HTERT RPE-1 (cell line): ENCODE data around the gene DEGS1.

Experiments
- in situ Hi-C: fragments of 300-500 bp; cut with MboI; formaldehyde crosslinking; loops from 4 replicates; pipeline ENCODE4 v1.14.3; 2020; ENCODE audit warnings: low sequenced_read_pairs

The DEGS1 gene

DNA sequence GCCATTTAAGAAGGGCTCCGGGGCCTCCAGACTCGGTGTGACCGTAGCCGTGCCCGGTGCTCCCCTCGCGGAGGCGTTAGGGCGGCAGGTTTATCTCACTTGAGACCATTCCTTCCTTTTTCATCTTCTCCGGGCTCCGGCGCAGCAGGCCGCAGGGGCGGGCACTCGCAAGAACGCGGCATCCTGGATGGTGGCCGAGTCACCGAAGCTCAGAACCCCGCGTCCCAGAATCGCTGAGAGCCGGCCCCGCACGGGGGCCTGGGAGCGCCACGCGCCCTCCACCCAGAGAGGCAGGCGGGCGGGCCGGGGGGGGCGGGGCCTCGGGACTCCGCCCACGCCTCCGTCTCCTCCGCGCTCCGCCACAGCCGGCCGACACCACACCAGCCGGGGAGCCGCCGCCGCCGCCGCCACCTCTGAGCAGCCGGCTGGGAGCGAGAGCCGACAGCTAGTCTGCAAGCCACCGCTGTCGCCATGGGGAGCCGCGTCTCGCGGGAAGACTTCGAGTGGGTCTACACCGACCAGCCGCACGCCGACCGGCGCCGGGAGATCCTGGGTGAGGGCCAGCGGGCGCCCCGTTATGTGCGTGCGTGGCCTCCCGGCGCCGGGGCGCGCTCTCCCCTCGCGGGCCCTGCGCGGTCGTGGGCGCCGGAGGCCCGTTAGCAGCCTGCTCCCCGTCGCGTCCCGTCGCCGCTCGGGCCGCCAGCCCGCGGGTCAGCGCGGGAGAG lies at the start of gene DEGS1:
TSS of gene DEGS1 (plus strand) at position 375 of the 725 bp plus-strand sequence. CDS start at position 472, 97 bp downstream.
- in situ Hi-C loops, result no loop called here

DNA sequence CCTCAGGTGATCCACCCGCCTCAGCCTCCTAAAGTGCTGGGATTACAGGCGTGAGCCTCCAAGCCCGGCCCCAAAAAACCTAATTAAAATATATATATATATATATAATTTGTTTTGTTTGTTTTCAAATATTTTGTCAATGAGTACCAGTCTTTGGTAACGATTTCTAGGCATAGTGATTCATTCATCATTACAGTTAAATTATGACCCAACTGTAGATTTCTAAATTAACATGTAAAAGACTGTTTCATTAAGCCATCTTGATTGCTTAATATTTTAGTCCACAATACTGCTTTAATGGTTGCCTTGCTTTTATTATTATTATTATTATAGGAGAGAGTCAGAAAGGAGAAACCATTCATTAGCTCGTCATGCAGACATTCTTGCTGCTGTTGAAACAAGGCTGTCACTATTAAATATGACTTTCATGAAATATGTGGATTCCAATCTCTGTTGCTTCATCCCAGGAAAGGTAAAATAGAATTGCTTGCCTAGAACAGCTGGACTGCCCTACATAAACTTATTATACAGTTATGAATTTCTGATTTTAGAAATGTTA lies 49.2 kb upstream of the DEGS1 start:
- in situ Hi-C loops, result no loop called here

DNA sequence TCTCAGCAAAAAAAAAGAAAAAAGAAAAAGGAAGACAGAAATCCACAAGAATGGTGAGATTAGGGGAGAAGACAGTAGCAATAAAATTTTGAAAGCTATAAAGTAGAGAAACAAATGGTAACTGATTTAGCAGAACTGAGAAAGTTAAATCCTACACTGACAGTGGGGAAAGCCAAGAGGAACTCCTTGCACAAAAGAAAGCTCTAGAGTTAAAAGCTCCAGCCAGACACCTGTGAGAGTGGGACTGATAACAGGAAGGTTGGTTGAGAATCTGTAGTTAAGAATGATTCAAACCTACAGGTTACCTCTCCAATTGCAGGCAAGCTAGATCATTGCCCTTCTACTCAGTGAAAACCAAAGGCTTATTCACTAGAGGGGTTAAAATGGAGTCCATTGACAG lies 45.5 kb upstream of the DEGS1 start:
- in situ Hi-C loops, result no loop called here

DNA sequence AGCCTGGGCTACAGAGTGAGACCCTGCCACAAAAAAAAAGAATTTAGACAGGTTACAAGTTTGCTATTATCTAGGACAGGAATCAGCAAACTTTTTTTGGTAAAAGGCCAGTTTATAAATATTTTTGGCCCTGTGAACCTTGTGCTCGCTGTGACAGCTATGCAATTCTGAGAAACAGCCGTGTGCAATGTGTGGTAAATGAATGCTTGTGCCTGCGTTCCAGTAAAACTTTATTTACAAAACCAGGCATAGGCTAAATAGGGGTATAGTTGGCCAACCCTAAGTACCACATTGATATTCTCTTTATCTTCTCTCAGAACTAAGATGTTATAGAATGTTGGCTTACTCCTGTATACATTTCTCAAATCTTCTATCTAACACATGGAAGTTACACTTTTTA lies 44.8 kb upstream of the DEGS1 start:
- in situ Hi-C loops, result no loop called here

DNA sequence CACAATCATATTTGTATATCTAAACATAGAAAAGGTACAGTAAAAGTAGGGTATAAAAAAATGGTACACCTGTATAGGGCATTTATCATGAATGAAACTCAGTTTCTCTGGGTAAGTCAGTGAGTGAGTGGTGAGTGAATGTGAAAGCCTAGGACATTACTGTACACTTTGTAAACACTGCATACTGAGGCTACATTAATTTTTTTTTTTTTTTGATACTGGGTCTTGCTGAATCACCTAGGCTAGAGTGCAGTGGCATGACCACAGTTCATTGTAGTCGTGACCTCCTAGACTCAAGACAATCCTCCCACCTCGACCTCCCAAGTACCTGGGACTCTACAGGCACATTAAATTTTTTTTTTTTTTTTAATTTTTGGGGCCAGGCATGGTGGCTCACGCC lies 41.3 kb upstream of the DEGS1 start:
- in situ Hi-C loops, result no loop called here

DNA sequence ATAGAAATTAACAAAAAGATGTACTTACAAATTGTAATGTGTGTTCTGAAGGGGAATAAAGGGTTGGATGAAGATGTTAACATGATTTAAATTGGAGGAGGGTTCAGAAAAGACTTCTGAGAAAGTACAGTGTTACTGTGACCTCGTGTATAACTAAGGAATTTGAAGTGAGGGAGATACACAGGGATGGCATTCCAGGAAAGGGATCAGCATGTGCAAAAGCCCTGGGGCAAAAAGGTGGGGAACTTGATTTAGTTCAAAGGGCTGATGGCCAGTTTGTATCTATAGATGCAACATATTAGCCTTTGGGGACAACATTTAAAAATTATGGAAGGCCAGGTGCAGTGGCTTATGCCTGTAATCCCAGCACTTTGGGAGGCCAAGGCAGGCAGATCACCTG lies 33.3 kb upstream of the DEGS1 start:
- in situ Hi-C loops, result no loop called here

DNA sequence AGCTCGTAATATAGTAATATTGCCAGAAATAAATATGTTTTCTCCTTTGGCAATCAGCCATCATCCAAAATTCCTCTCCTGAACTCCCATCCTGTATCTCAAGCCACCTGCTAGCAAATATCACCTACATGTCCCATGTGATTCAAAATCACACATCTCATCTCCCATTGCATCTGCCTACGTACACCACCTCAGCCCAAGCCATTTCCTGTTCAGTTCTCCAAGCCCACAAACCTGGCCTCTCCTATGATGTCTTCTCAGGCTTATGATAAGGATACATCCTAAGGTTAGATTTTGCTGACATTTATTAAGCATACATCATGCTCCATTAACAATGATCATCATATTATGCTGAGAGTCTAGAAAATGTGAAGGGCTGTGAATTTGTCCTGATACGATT lies 31.9 kb upstream of the DEGS1 start:
- in situ Hi-C loops, result no loop called here

DNA sequence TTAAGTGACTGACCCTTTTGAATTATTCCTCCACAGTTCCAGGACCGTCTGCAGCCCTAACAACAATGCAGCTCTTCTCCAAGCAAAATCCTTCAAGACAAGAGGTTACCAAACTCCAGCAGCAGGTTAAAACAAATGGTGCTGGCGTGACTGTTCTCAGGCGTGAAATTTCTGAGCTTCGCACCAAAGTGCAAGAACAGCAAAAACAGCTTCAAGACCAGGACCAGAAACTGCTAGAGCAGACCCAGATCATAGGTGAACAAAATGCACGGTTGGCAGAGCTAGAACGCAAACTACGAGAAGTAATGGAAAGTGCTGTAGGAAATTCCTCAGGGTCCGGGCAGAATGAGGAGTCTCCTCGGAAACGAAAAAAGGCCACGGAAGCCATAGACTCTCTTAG lies 25.7 kb upstream of the DEGS1 start:
- in situ Hi-C loops, result no loop called here

DNA sequence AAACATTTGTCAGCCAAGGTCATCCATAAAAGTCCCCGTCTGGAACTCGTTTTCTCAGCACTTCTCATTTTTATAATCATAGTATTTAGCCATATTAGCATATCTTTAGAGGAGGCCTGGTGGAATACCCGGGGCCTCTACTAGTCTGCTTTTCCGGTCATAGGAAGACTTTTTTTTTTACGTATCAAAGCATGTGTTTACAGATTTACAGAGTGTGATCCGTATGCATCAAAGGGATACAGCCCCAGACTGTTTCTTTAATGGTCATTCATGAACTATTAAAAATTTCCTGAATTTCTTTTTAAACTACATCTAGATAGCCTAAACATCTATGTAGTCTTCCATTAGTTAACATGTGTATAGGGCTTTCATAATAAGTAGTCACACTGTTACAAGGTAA lies 23.5 kb upstream of the DEGS1 start:
- in situ Hi-C loops, result no loop called here

DNA sequence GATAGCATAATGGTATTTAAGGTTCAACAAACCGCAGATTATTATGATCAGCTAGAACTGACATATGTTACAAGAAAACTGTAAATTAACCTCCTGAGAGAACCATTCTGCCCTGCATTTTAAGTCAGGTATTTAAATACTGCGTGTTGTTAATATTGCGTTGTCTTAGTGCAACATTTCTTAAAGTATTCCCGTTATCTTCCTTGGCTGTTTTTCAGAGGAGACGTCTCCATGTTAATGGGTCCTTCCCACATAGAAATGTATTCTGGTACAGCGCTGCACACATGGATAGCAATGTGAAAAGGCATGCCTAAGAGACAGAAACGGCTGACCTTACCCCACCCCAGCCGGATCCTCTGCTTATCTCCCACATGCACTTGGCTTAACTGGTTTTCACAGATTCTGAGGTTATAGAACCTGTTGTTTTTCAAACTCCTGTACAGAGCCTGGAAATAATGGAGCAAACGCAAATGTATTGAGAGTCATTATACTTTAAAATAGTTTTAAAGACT lies 22.8 kb upstream of the DEGS1 start:
- in situ Hi-C loops, result no loop called here

DNA sequence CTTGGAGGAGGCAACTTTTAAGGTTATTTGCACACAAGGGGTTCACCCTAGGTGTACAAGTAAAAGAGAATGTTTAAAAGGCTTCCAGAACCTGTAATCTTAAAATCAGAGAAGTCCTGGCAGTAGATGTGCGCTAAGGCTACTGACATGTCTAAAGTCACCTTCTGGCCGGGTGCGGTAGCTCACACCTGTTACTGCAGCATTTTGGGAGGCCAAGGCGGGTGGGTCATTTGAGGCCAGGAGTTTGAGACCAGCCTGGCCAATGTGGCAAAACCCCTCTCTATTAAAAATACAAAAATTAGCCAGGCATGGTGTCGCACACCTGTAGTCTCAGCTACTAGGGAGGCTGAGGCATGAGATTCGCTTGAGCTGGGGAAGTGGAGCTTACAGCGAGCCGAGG lies 20.3 kb upstream of the DEGS1 start:
- in situ Hi-C loops, result no loop called here

DNA sequence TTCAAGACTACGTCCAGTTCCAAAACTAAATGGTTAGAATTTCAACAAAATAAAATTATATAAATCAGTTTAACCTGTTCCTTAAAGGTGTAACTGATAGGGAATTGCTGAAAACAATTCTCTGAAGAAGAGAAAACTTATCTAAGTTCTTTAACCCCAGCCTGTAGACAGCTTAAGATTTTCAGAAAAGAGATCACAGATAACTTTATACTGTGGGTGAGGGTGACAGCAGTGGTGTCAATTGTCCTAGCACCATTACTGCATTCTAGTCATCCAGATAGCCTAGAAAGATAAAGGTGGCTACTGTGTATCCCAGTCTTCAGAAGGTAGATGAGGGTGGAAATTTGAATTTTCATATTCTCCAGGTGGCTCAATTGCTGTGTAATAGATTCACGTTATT lies 19.7 kb upstream of the DEGS1 start:
- in situ Hi-C loops, result no loop called here

DNA sequence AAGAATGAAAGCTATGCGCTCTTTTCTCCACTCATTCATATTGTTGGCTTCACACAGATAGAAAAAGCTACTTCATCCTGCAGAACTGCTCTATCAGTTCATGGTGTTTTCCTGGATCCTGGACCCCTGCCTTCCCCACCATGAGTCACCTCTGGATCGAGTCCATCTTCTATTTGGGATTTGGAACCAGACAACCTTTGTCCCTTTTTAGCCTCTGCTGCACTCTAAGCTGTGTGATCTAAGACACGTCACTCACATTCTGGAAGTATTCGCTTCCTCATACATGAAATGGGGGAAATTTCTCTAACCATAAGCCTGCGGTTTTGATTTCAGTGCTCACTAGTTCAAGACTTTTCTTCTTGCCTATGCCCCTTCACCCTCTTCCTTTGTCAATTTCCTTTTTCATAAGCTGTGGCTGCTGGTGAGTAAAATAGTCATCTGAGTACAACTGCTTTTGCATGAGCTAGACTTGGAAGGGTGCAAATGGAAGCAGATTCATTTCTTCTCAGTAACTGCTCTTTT lies 14.1 kb upstream of the DEGS1 start:
- in situ Hi-C loops, result no loop called here

DNA sequence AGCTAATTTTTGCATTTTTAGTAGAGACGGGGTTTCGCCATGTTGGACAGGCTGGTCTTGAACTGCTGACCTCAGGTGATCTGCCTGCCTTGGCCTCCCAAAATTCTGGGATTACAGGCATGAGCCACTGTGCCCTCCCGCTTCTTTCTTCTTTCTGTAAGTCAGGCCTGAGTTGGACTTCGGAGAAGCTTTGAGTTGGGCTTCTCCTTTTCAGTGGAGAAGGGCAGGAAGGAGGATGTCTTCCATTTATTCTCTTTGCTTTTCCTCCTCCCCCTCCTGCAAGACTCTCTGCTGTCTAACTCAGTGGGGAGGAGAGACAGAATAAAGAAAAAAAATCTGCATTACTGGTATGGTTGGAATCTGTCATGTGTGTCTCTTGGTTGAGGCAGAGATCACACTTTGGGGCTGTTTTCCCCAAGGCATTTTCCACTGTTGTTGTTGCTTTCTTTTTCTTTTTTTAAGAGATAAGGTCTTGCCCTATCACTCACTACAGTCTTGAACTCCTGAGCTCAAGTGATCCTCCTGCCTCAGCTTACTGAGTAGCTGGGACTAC lies 13.2 kb upstream of the DEGS1 start:
- in situ Hi-C loops, result no loop called here

DNA sequence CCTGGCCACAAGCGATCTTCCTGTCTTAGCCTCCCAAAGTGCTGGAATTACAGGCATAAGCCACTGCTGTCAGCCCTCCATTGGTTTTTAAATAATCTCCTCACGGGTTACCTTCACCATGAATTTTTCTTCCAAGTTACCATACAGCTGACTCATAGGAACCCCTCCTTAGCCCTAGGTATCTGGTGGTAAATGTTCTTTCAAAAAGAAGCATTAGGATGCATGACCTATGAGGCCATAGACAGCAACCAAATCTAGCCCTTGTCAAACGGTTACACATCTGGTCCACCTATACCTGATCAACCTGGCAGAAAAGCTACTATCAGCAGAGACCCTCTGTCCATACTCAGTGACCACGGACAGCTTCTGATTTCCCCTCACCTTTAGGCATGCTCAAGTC lies 12.7 kb upstream of the DEGS1 start:
- in situ Hi-C loops, result no loop called here

DNA sequence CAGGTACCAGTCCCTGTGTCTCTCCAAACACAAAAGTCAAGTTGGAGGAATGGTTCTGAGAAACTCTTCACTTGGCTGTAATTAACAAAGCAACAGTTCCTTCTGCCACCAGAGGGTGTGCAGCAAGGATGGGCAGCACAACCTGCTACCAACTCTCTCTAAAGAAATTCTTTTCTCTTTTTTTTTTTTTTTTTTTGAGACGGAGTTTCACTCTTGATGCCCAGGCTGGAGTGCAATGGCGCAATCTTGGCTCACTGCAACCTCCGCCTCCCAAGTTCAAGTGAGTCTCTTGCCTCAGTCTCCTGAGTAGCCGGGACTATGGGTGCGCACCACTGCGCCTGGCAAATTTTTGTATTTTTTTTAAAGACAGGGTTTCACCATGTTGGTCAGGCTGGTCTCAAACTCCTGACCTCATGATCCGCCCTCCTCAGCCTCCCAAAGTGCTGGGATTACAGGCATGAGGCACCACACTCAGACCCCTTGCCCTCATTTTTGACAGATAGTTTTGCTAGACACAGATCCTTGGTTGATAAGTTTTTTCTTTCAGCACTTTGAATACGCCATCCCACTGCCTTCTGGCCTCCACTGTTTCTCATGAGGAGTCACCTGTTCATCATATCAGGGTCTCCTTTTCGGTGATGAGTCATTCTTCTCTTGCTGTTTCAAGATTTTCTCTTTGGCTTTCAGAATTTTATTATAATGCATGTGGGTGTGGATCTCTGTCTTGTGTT lies 12.1 kb upstream of the DEGS1 start:
- in situ Hi-C loops, result no loop called here

DNA sequence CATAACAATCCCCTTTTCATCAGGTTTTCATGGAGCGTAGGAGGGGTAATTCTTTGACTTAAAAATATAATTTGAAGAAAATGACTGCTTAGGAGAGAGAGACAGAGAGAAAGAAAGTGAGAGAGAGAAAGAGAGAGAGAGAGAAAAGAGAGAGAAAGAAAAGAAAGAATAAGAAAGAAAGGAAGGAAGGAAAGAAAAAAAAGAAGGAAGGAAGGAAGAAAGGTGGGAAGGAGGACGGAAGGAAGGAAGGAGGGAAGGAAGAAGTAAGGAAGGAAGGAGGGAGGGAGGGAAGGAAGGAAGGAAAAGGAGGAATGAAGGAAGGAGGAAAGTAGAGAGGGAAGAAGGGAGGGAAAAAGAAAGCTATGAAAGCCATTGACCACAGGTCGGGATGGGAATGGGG lies 10.8 kb upstream of the DEGS1 start:
- in situ Hi-C loops, result no loop called here

DNA sequence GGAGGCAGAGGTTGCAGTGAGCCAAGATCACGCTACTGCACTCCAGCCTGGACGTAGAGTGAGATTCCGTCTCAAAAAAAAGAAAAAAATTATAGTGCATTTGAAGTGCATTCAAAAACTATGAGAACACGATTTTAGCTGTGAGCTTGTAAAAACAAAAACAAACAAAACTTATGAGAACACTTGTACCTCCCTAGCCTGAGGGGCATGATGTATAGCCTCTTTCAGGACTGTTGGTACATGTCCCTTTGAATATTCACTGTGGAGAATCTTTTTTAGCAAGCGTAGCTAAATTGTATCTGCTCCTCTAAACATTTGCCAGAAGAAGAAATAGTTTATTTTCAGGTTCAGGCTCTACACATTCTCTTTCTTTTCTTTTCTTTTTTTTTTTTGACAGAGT lies 9.5 kb upstream of the DEGS1 start:
- in situ Hi-C loops, result no loop called here

DNA sequence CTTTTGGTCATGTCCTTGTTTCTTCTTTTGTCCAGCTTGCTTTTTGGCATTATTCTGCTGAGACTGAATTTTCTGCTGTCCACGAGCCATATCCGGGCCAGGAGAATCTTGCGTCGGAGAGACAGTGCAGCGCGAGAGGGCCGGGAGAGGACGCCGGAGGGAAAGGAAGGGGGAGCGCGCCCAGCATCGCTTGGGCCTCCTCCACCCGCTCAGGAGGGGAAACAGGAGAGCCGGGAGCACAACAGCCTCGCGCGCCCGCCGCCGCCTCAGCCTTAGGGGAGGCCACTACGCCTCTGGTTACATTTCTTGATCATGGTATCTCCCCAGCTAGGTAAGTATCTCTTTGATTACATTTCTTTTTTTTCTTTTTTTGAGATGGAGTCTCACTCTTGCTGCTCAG lies 7.4 kb upstream of the DEGS1 start:
- in situ Hi-C loops, result no loop called here

DNA sequence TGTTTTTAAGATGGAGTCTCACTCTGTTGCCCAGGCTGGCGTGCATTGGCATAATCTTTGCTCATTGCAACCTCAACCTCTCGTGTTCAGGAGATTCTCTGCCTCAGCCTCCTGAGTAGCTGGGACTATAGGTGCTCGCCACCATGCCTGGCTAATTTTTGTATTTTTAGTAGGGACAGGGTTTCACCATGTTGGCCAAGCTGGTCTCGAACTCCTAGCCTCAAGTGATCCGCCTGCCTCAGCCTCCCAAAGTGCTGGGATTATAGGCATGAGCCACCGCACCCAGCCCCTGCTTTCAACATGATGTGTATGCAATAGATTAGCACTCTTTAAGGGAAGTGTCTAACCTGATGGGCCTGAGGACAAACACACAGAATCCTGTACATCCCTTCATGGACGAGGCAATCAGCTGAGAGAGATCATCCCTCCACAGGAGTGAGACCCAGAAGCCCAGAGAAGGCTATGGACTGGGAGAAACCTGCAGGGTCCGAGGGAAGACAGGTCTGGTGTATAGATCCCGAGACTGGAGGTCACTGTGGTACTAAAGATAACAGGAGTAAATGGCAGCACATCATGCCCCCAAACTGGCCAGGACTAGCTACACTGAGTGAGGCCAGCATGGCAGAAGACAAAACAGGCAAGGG lies 5.6 kb upstream of the DEGS1 start:
- in situ Hi-C loops, result no loop called here

DNA sequence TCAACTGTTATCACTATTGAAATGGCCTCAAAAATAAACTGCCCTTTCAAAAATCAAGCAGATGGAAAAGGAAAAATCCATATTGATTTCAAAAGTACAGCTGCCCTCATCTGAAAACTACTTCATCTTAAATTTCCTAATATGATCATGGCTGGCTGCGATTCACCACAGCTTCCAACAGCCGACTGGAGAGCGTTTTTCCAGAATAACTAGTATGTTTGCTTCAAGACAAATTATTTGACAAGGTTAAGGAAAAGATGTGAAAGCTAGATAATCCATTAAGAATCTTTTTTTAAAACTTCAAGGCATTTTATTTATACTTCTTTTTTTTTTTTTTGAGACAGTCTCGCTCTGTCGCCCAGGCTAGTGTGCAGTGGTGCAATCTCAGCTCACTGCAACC lies 4.1 kb upstream of the DEGS1 start:
- in situ Hi-C loops, result no loop called here
